GM23338 (cell line): ENCODE measurements around the gene TCEA2. TPM values are rescaled to one million over a fixed set of nuclear protein-coding genes. Genes with fewer than 3 reads are reported as not detected.

ENCODE experiments used
- ATAC-seq: fragments of 200-7000 bp; cut with Tn5 transposase; 3 replicates; pipeline ENCODE4 v1.9.1; 2020
- DNase-seq: peaks from one replicate; pipeline ENCODE4 v3.0.0-alpha.2; 2015; ENCODE audit warnings: low spot score
- H2AFZ ChIP-seq: fragments of 200-600 bp; sonication (generic); 2 replicates; pipeline ENCODE4 v1.8.0; 2016; ENCODE audit warnings: antibody characterized with exemption, mild to moderate bottlenecking, moderate library complexity
- H3F3A ChIP-seq: fragments of 200-600 bp; sonication (generic); replicated peaks from 2 replicates; pipeline ENCODE4 v1.8.0; 2017; ENCODE audit warnings: antibody characterized with exemption, mixed run types, low read depth
- H3K27ac ChIP-seq: fragments of 200-600 bp; sonication (generic); 2 replicates; pipeline ENCODE4 v1.6.1; 2016; ENCODE audit warnings: low read depth
- H3K27me3 ChIP-seq: fragments of 200-600 bp; sonication (generic); 2 replicates; pipeline ENCODE4 v1.8.0; 2016; ENCODE audit warnings: mild to moderate bottlenecking, mixed run types, moderate library complexity; ENCODE audit not compliant: insufficient read depth
- H3K36me3 ChIP-seq: fragments of 200-600 bp; sonication (generic); 2 replicates; pipeline ENCODE4 v1.8.0; 2016; ENCODE audit warnings: mild to moderate bottlenecking; ENCODE audit not compliant: insufficient read depth
- H3K4me1 ChIP-seq: fragments of 200-600 bp; sonication (generic); 2 replicates; pipeline ENCODE4 v1.8.0; 2016; ENCODE audit warnings: mild to moderate bottlenecking, moderate library complexity; ENCODE audit not compliant: insufficient read depth
- H3K4me2 ChIP-seq: fragments of 200-600 bp; sonication (generic); 2 replicates; pipeline ENCODE4 v1.7.1; 2017; ENCODE audit warnings: mixed run types
- H3K4me3 ChIP-seq: fragments of 200-600 bp; sonication (generic); 2 replicates; pipeline ENCODE4 v1.6.1; 2016; ENCODE audit warnings: mixed run types
- H3K79me2 ChIP-seq: fragments of 200-600 bp; sonication (generic); replicated peaks from 2 replicates; pipeline ENCODE4 v1.8.0; 2017; ENCODE audit warnings: mild to moderate bottlenecking; ENCODE audit not compliant: insufficient read depth
- H3K9me2 ChIP-seq: fragments of 200-600 bp; sonication (generic); 2 replicates; pipeline ENCODE4 v1.8.0; 2017; ENCODE audit not compliant: insufficient read depth
- H4K20me1 ChIP-seq: fragments of 200-600 bp; sonication (generic); replicated peaks from 2 replicates; pipeline ENCODE4 v1.8.0; 2017; ENCODE audit warnings: mild to moderate bottlenecking; ENCODE audit not compliant: insufficient read depth
- H3K27ac Mint-ChIP-seq: 2 replicates; pipeline ENCODE4 v1.8.0; 2020; ENCODE audit warnings: inconsistent platforms, mild to moderate bottlenecking, moderate library complexity, mixed read lengths
- H3K27me3 Mint-ChIP-seq: 3 replicates; pipeline ENCODE4 v1.8.0; 2022; ENCODE audit warnings: low read depth, mild to moderate bottlenecking, moderate library complexity, mixed read lengths, inconsistent platforms; ENCODE audit not compliant: insufficient read depth, poor library complexity
- H3K36me3 Mint-ChIP-seq: 3 replicates; pipeline ENCODE4 v1.8.0; 2021; ENCODE audit warnings: low read depth, mild to moderate bottlenecking, inconsistent platforms, moderate library complexity, mixed read lengths
- H3K4me1 Mint-ChIP-seq: 3 replicates; pipeline ENCODE4 v1.8.0; 2020; ENCODE audit warnings: mild to moderate bottlenecking, inconsistent platforms, mixed read lengths
- H3K4me3 Mint-ChIP-seq: 3 replicates; pipeline ENCODE4 v1.8.0; 2021; ENCODE audit warnings: moderate library complexity, mild to moderate bottlenecking, inconsistent platforms, mixed read lengths
- H3K9me3 Mint-ChIP-seq: 3 replicates; pipeline ENCODE4 v1.8.0; 2020; ENCODE audit warnings: moderate library complexity, mild to moderate bottlenecking, inconsistent platforms, mixed read lengths
- CREB1 ChIP-seq: fragments of 250-450 bp; sonication (Bioruptor Pico); IDR thresholded peaks from 2 replicates; pipeline ENCODE4 v1.5.0; 2020; ENCODE audit warnings: low read depth, mild to moderate bottlenecking, moderate library complexity
- CTCF ChIP-seq, 2 experiments: fragments of 200-600 bp in 1 of 2; sonication (generic) in 1 of 2; conservative IDR thresholded peaks; 2 replicates each; pipeline versions ENCODE4 v1.5.1 to v1.6.1; 2016 to 2017; ENCODE audit warnings: antibody characterized with exemption in 2 of 2, low read depth in 2 of 2, mild to moderate bottlenecking in 2 of 2, moderate library complexity in 1 of 2
- EZH2 ChIP-seq: fragments of 200-600 bp; sonication (generic); IDR thresholded peaks from one replicate; pipeline ENCODE4 v1.8.0; 2017; ENCODE audit warnings: antibody characterized with exemption, mild to moderate bottlenecking, low read depth; ENCODE audit not compliant: unreplicated experiment
- EZH2phosphoT487 ChIP-seq: fragments of 200-600 bp; sonication (generic); IDR thresholded peaks from one replicate; pipeline ENCODE4 v1.8.1; 2018; ENCODE audit warnings: antibody characterized with exemption; ENCODE audit not compliant: unreplicated experiment
- JUNB ChIP-seq: IDR thresholded peaks from one replicate; pipeline ENCODE4 v1.6.1; 2016; ENCODE audit warnings: antibody characterized with exemption; ENCODE audit not compliant: unreplicated experiment
- POLR2AphosphoS5 ChIP-seq: IDR thresholded peaks from 2 replicates; pipeline ENCODE4 v1.6.1; 2016; ENCODE audit warnings: antibody characterized with exemption, low read depth
- REST ChIP-seq: IDR thresholded peaks from one replicate; pipeline ENCODE4 v1.6.1; 2018; ENCODE audit warnings: antibody characterized with exemption; ENCODE audit not compliant: unreplicated experiment
- ZNF114 ChIP-seq: fragments of 250-450 bp; sonication (Bioruptor Pico); IDR thresholded peaks from 2 replicates; pipeline ENCODE4 v1.5.0; 2020; ENCODE audit warnings: mild to moderate bottlenecking, moderate library complexity
- ZNF331 ChIP-seq: fragments of 250-450 bp; sonication (Bioruptor Pico); IDR thresholded peaks from 2 replicates; pipeline ENCODE4 v1.5.0; 2020; ENCODE audit warnings: low read depth, mild to moderate bottlenecking, moderate library complexity
- polyA plus RNA-seq: library from polyadenylated mRNA; unstranded; fragments of >200 nt; fragmentation: Nextera tagmentation; extraction: Ambion mirVana; gene quantifications from 2 replicates; pipeline ENCODE4 v1.2.1, GENCODE V29; 2016
- total RNA-seq: library from RNA; depleted of rRNA; stranded (reverse); fragments of >200 nt; shearing (Covaris generic); gene quantifications from 2 replicates; pipeline ENCODE4 v1.2.3, GENCODE V29; 2014

The TCEA2 gene
- total and polyA plus RNA-seq, 2 experiments from 2014 or later: 21.0 to 54.4 TPM

GRCh38 chr20:64067005-64067632 lies 4.1 kb downstream of the TCEA2 start:
- H3K4me2 ChIP-seq: no peak overlapping the region
- DNase-seq (no peak), ATAC-seq (no peak)
- no peaks in the 10 kb centered on the region for H3K36me3 Mint-ChIP-seq
- no peak overlapping the region for H3K27ac Mint-ChIP-seq
- H3K9me3 Mint-ChIP-seq: no peaks in the 10 kb centered on the region
- peaks cover 15% of the 10 kb centered on the region; the same call in 1 of the 2 replicates for H3K4me1 ChIP-seq
- no peak for TF ChIP-seq CREB1 (CRISPR knock-in tag)
- no peaks in the 10 kb centered on the region for H3K79me2 ChIP-seq
- H3K27me3 ChIP-seq: no peaks in the 10 kb centered on the region
- H2AFZ ChIP-seq: no peak overlapping the region
- H3K4me3 ChIP-seq: no peak overlapping the region
- H3K4me3 Mint-ChIP-seq: no peak overlapping the region
- no peaks in the 10 kb centered on the region for H3K36me3 ChIP-seq
- H3K27ac ChIP-seq: no peak overlapping the region
- peaks cover 31% of the 10 kb centered on the region for H3K4me1 Mint-ChIP-seq
- peaks cover 13% of the 10 kb centered on the region for H3K27me3 Mint-ChIP-seq
- H3F3A ChIP-seq: peaks cover 3% of the 10 kb centered on the region; the same call in 1 of the 2 replicates
- H3K9me2 ChIP-seq: no peaks in the 10 kb centered on the region
- no peaks in the 10 kb centered on the region for H4K20me1 ChIP-seq

- H3K4me3 ChIP-seq: no peak overlapping the region
- Mint-ChIP-seq H3K27ac (no peak overlapping the region), H3K27me3 (peaks cover 13% of the 10 kb centered on the region)
- TF ChIP-seq EZH2 (no peak), CTCF (conservative IDR thresholded peaks at IDR 0.05; ENCODE audit: low read depth in 2 of 2) (no peak), EZH2phosphoT487 (no peak), REST (no peak), POLR2AphosphoS5 (no peak), ZNF114 (no peak), CREB1 (CRISPR knock-in tag) (no peak), ZNF331 (no peak), JUNB (no peak)
These were observed 4.8 kb downstream of the TCEA2 start for GRCh38 chr20:64067733-64068307.

More at GRCh38 chr20:64067733-64068307, 4.8 kb downstream of the TCEA2 start:
- Histone ChIP-seq H3K9me2 (no peaks in the 10 kb centered on the region), H4K20me1 (no peaks in the 10 kb centered on the region), H3K4me1 (peaks cover 11% of the 10 kb centered on the region; the same call in 1 of the 2 replicates), H3F3A (no peaks in the 10 kb centered on the region), H3K36me3 (no peaks in the 10 kb centered on the region), H3K27ac (no peak overlapping the region), H3K4me2 (no peak overlapping the region), H2AFZ (no peak overlapping the region), H3K27me3 (no peaks in the 10 kb centered on the region), H3K79me2 (no peaks in the 10 kb centered on the region)
- H3K9me3 Mint-ChIP-seq: no peaks in the 10 kb centered on the region
- no peak overlapping the region for H3K4me3 Mint-ChIP-seq
- no peaks in the 10 kb centered on the region for H3K36me3 Mint-ChIP-seq
- no peak for ATAC-seq
- H3K4me1 Mint-ChIP-seq: peaks cover 27% of the 10 kb centered on the region
- no peak for DNase-seq
